Sigmoid colon (tissue), 4 donors: Measurements from ENCODE around the gene YIPF2.

Source experiments
- CTCF ChIP-seq, 4 experiments: fragments of 450-650 bp in 3 of 4; fragments of 200-600 bp in 1 of 4; IDR thresholded peaks; one replicate each; pipeline ENCODE4 v1.5.1; 2016 to 2019; ENCODE audit warnings: antibody characterized with exemption in 4 of 4, mild to moderate bottlenecking in 3 of 4, moderate library complexity in 2 of 4
- POLR2A ChIP-seq, 2 donors: fragments of 450-650 bp; IDR thresholded peaks; one replicate each; pipeline ENCODE4 v1.6.1; 2016; ENCODE audit warnings: antibody characterized with exemption in 2 of 2, mild to moderate bottlenecking in 2 of 2, moderate library complexity in 2 of 2
- POLR2AphosphoS5 ChIP-seq, 4 donors: sonication (generic); formaldehyde crosslinking; IDR thresholded peaks; one replicate each; pipeline ENCODE4 v1.6.1; 2017; ENCODE audit warnings: antibody characterized with exemption in 4 of 4

GRCh38 chr19:10920288-10920655 is 8.2 kb downstream of the YIPF2 start:
- TF ChIP-seq POLR2A (IDR thresholded peaks at IDR 0.05) (no peak), POLR2AphosphoS5 (IDR thresholded peaks at IDR 0.05) (no peak), CTCF (IDR thresholded peaks at IDR 0.05) (no peak)
